CD14-positive monocyte (primary cell): ENCODE measurements around the gene C1orf87. TPM values are rescaled to one million over a fixed set of nuclear protein-coding genes. Genes with fewer than 3 reads are reported as not detected.

Experiments
- DNase-seq, 3 donors: peaks; one replicate each; pipeline ENCODE4 v3.0.0-alpha.2; 2011 to 2022
- H2AFZ ChIP-seq: 2 replicates; pipeline ENCODE4 v1.6.0; 2012; ENCODE audit warnings: mild to moderate bottlenecking, low read depth, low read length, inconsistent platforms; ENCODE audit not compliant: insufficient read depth, poor library complexity, severe bottlenecking
- H3K27ac ChIP-seq, 2 donors: 1 replicate in 1 of 2; 2 replicates in 1 of 2; pipeline ENCODE4 v1.5.1; 2012 to 2013; ENCODE audit warnings: low read length in 2 of 2, control low read depth in 1 of 2, inconsistent platforms in 1 of 2, low read depth in 1 of 2, mild to moderate bottlenecking in 1 of 2
- H3K27me3 ChIP-seq, 2 donors: one replicate each; pipeline versions ENCODE4 v1.6.0 to v1.6.1; 2011 to 2013; ENCODE audit warnings: low read length in 2 of 2; ENCODE audit not compliant: control insufficient read depth in 2 of 2, insufficient read depth in 2 of 2
- H3K36me3 ChIP-seq, 2 donors: replicated peaks in 1 of 2; 1 replicate in 1 of 2; 2 replicates in 1 of 2; pipeline versions ENCODE4 v1.5.1 to v1.6.1; 2012 to 2013; ENCODE audit warnings: low read length in 2 of 2, control low read depth in 1 of 2, inconsistent platforms in 1 of 2, mild to moderate bottlenecking in 1 of 2; ENCODE audit not compliant: insufficient read depth in 2 of 2, control insufficient read depth in 1 of 2
- H3K4me1 ChIP-seq, 2 donors: 1 replicate in 1 of 2; 2 replicates in 1 of 2; pipeline versions ENCODE4 v1.5.1 to v1.6.1; 2012 to 2013; ENCODE audit warnings: low read length in 2 of 2, control low read depth in 1 of 2, inconsistent platforms in 1 of 2, mild to moderate bottlenecking in 1 of 2, moderate library complexity in 1 of 2; ENCODE audit not compliant: insufficient read depth in 2 of 2, control insufficient read depth in 1 of 2
- H3K4me2 ChIP-seq: replicated peaks from 2 replicates; pipeline ENCODE3; 2012; ENCODE audit warnings: low read length, moderate library complexity, mild to moderate bottlenecking; ENCODE audit not compliant: poor library complexity, severe bottlenecking; ENCODE audit errors: extremely low read depth
- H3K4me3 ChIP-seq, 3 experiments: fragments of 200-600 bp in 1 of 3; sonication (generic) in 1 of 3; replicated peaks in 1 of 3; 1 replicate in 2 of 3; 2 replicates in 1 of 3; pipeline ENCODE4 v1.5.1; 2011 to 2013; ENCODE audit warnings: low read length in 3 of 3, mild to moderate bottlenecking in 3 of 3, control low read depth in 2 of 3, low read depth in 2 of 3, inconsistent platforms in 1 of 3, moderate library complexity in 1 of 3
- H3K79me2 ChIP-seq: 2 replicates; pipeline ENCODE4 v1.6.0; 2012; ENCODE audit warnings: mild to moderate bottlenecking, control low read depth, inconsistent platforms, low read length, moderate library complexity; ENCODE audit not compliant: insufficient read depth
- H3K9ac ChIP-seq: 2 replicates; pipeline ENCODE4 v1.6.0; 2017; ENCODE audit warnings: low read length, mild to moderate bottlenecking; ENCODE audit not compliant: insufficient read depth, poor library complexity, severe bottlenecking
- H3K9me3 ChIP-seq, 2 donors: replicated peaks in 1 of 2; 1 replicate in 1 of 2; 2 replicates in 1 of 2; pipeline versions ENCODE4 v1.5.1 to v1.6.1; 2012 to 2013; ENCODE audit warnings: low read length in 2 of 2, control low read depth in 1 of 2; ENCODE audit not compliant: control insufficient read depth in 1 of 2, insufficient read depth in 1 of 2
- H4K20me1 ChIP-seq: 2 replicates; pipeline ENCODE4 v1.6.0; 2012; ENCODE audit warnings: mild to moderate bottlenecking, low read length, control low read depth, moderate library complexity; ENCODE audit not compliant: insufficient read depth
- H3K27ac Mint-ChIP-seq, 7 donors: one replicate each; pipeline ENCODE4 v1.8.0; 2020; ENCODE audit warnings: mild to moderate bottlenecking in 7 of 7, mixed read lengths in 7 of 7, moderate library complexity in 6 of 7, inconsistent platforms in 2 of 7
- H3K27me3 Mint-ChIP-seq, 3 donors: one replicate each; pipeline ENCODE4 v1.8.0; 2021 to 2022; ENCODE audit warnings: low read depth in 3 of 3, mild to moderate bottlenecking in 3 of 3, mixed read lengths in 3 of 3, moderate library complexity in 3 of 3, inconsistent platforms in 1 of 3
- H3K36me3 Mint-ChIP-seq, 2 donors: one replicate each; pipeline ENCODE4 v1.8.0; 2020; ENCODE audit warnings: mixed read lengths in 2 of 2, inconsistent platforms in 1 of 2, mild to moderate bottlenecking in 1 of 2
- H3K4me1 Mint-ChIP-seq: one replicate; pipeline ENCODE4 v1.8.0; 2020; ENCODE audit warnings: mild to moderate bottlenecking, mixed read lengths
- H3K4me3 Mint-ChIP-seq, 2 donors: one replicate each; pipeline ENCODE4 v1.8.0; 2020; ENCODE audit warnings: mild to moderate bottlenecking in 2 of 2, mixed read lengths in 2 of 2, moderate library complexity in 1 of 2
- H3K9me3 Mint-ChIP-seq, 7 donors: one replicate each; pipeline ENCODE4 v1.8.0; 2020 to 2022; ENCODE audit warnings: mixed read lengths in 7 of 7, mild to moderate bottlenecking in 6 of 7, moderate library complexity in 6 of 7, inconsistent platforms in 2 of 7
- CTCF ChIP-seq: fragments of 200-600 bp; IDR thresholded peaks from one replicate; pipeline ENCODE4 v1.8.0; 2022; ENCODE audit warnings: antibody characterized with exemption, mild to moderate bottlenecking
- WGBS: methylation state at CpG from one replicate; pipeline ENCODE4 v1.1.5; 2013; ENCODE audit warnings: missing lambda C conversion rate; ENCODE audit not compliant: insufficient coverage; 5-methylcytosine and 5-hydroxymethylcytosine counted together
- intact Hi-C, 2 donors: fragments of 100-400 bp; cut with micrococcal nuclease; formaldehyde crosslinking; loops; one replicate each; pipeline versions ENCODE4 v1.15.0 to v1.15.1; 2023
- polyA plus RNA-seq, 3 donors: library from polyadenylated mRNA; depleted of rRNA in 1 of 3; unstranded in 2 of 3; stranded (reverse) in 1 of 3; fragments of 300-500 nt in 2 of 3; fragments of >200 nt in 1 of 3; fragmentation: Illumina TruSeq in 2 of 3; gene quantifications; 1 replicate in 2 of 3; 2 replicates in 1 of 3; pipeline ENCODE4 v1.2.3, GENCODE V29; 2012 to 2021

C1orf87 gene
- polyA plus RNA-seq, 3 donors = not detected

- Histone ChIP-seq H3K4me3 (no peak overlapping the region), H3K9me3 (no peaks in the 10 kb centered on the region), H4K20me1 (no peaks in the 10 kb centered on the region), H3K79me2 (no peaks in the 10 kb centered on the region), H3K4me1 (no peaks in the 10 kb centered on the region), H3K27me3 (no peaks in the 10 kb centered on the region), H3K27ac (no peak overlapping the region), H3K9ac (no peak overlapping the region), H3K4me2 (no peak overlapping the region), H3K36me3 (no peaks in the 10 kb centered on the region), H2AFZ (no peak overlapping the region)
- no peak for TF ChIP-seq CTCF
- H3K4me1 Mint-ChIP-seq = no peaks in the 10 kb centered on the region
- peaks cover 1 to 2% (median 2%) of the 10 kb centered on the region in 3 donors for H3K27me3 Mint-ChIP-seq
- H3K4me3 Mint-ChIP-seq = no peak overlapping the region
- DNase-seq = no peak
- intact Hi-C loops = no loop called here
- WGBS = 100% methylated on average over 3 of the region's 4 CpGs
- no peaks in the 10 kb centered on the region for H3K9me3 Mint-ChIP-seq
- no peak overlapping the region for H3K27ac Mint-ChIP-seq
- no peaks in the 10 kb centered on the region for H3K36me3 Mint-ChIP-seq
Observed at GRCh38 chr1:59994302-59995198, 79.0 kb downstream of the C1orf87 start.

GRCh38 chr1:59992040-59992820 lies 81.3 kb downstream of the C1orf87 start:
- H3K9me3 ChIP-seq = no peaks in the 10 kb centered on the region
- no peaks in the 10 kb centered on the region for H3K27me3 ChIP-seq
- intact Hi-C loops = no loop called here
- H3K4me2 ChIP-seq = no peak overlapping the region
- H3K4me1 Mint-ChIP-seq = no peaks in the 10 kb centered on the region
- H3K4me3 ChIP-seq = no peak overlapping the region
- no peak overlapping the region for H2AFZ ChIP-seq
- H3K9ac ChIP-seq = no peak overlapping the region
- no peaks in the 10 kb centered on the region for H3K79me2 ChIP-seq
- no peak for TF ChIP-seq CTCF
- no peak overlapping the region for H3K27ac Mint-ChIP-seq
- peaks cover 1 to 2% (median 2%) of the 10 kb centered on the region in 3 donors for H3K27me3 Mint-ChIP-seq
- no peaks in the 10 kb centered on the region for H3K36me3 Mint-ChIP-seq
- no peaks in the 10 kb centered on the region for H3K9me3 Mint-ChIP-seq
- H3K4me3 Mint-ChIP-seq = no peak overlapping the region
- WGBS = no CpG with 5 or more reads among the region's 5 CpGs
- H4K20me1 ChIP-seq = no peaks in the 10 kb centered on the region
- DNase-seq = no peak
- no peaks in the 10 kb centered on the region for H3K4me1 ChIP-seq
- H3K27ac ChIP-seq = no peak overlapping the region
- no peaks in the 10 kb centered on the region for H3K36me3 ChIP-seq
